Measurements from ENCODE around the gene CCDC66. TPM values are rescaled to one million over a fixed set of nuclear protein-coding genes. Genes with fewer than 3 reads are reported as not detected.
"Not testable (repeated sequence)": the region's sequence is repeated elsewhere in the genome, so short reads cannot be mapped to it uniquely, and the experiment has no call there.

Gene CCDC66
- total RNA-seq, 1 donor from 2014 or later, result 18.3 TPM

- TF ChIP-seq, protein P1, sequence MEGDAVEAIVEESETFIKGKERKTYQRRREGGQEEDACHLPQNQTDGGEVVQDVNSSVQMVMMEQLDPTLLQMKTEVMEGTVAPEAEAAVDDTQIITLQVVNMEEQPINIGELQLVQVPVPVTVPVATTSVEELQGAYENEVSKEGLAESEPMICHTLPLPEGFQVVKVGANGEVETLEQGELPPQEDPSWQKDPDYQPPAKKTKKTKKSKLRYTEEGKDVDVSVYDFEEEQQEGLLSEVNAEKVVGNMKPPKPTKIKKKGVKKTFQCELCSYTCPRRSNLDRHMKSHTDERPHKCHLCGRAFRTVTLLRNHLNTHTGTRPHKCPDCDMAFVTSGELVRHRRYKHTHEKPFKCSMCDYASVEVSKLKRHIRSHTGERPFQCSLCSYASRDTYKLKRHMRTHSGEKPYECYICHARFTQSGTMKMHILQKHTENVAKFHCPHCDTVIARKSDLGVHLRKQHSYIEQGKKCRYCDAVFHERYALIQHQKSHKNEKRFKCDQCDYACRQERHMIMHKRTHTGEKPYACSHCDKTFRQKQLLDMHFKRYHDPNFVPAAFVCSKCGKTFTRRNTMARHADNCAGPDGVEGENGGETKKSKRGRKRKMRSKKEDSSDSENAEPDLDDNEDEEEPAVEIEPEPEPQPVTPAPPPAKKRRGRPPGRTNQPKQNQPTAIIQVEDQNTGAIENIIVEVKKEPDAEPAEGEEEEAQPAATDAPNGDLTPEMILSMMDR (IDR thresholded peaks at IDR 0.05; ENCODE audit: borderline replicate concordance), result no peak
- intact Hi-C loops (cut with micrococcal nuclease), result no loop called here
- no peaks in the 10 kb centered on the region for H3K36me3 ChIP-seq
Observed at GRCh38 chr3:56547486-56547885, 9.5 kb upstream of the CCDC66 start.

GRCh38 chr3:56557831-56558170 lies 826 bp downstream of the CCDC66 start:
- TF ChIP-seq, protein P1 (IDR thresholded peaks at IDR 0.05; ENCODE audit: borderline replicate concordance), result no peak
- Histone ChIP-seq H3K4me3 (peak overlapping the region; percentile 83), H3K27me3 (ENCODE audit: low read depth) (no peaks in the 10 kb centered on the region), H3K9me3 (replicated peaks) (no peaks in the 10 kb centered on the region), H3K4me1 (peaks cover 24% of the 10 kb centered on the region), H3K27ac (replicated peaks) (peak overlapping the region; percentile 86), H3K36me3 (peaks cover 25% of the 10 kb centered on the region)
- intact Hi-C loops (cut with micrococcal nuclease), result no loop called here
- DNase-seq, result no peak

More at GRCh38 chr3:56547486-56547885, 9.5 kb upstream of the CCDC66 start:
- Histone ChIP-seq H3K4me1 (no peaks in the 10 kb centered on the region), H3K27ac (replicated peaks) (no peak overlapping the region), H3K9me3 (replicated peaks) (no peaks in the 10 kb centered on the region), H3K27me3 (ENCODE audit: low read depth) (no peaks in the 10 kb centered on the region), H3K4me3 (no peak overlapping the region)
- DNase-seq, result no peak

DNA sequence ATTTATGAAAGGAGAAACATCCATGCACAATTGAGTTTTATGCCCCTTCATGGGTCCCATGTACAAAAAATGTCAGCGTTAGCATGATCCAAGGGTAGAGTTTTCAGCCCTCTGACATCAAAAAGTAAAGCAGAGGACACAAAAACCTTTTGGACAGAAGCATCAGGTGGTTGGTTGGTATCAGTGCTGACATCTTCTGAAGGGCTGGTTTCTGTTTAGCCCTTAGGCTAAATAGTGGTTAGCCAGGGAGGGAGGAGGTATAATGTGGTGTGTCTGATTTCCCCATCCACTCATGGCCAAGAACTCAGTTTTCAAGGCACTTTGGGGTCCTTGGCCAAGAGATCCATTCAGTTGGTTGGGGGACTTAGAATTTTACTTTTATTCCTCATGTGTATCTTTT lies 16.5 kb downstream of the CCDC66 start:
- Histone ChIP-seq H3K27me3 (ENCODE audit: low read depth) (no peaks in the 10 kb centered on the region), H3K36me3 (peaks cover 52% of the 10 kb centered on the region), H3K9me3 (replicated peaks) (no peaks in the 10 kb centered on the region), H3K4me3 (no peak overlapping the region), H3K27ac (replicated peaks) (no peak overlapping the region), H3K4me1 (no peaks in the 10 kb centered on the region)
- no peak for DNase-seq
- intact Hi-C loops (cut with micrococcal nuclease), result no loop called here
- TF ChIP-seq, protein P1 (IDR thresholded peaks at IDR 0.05; ENCODE audit: borderline replicate concordance), result no peak

DNA sequence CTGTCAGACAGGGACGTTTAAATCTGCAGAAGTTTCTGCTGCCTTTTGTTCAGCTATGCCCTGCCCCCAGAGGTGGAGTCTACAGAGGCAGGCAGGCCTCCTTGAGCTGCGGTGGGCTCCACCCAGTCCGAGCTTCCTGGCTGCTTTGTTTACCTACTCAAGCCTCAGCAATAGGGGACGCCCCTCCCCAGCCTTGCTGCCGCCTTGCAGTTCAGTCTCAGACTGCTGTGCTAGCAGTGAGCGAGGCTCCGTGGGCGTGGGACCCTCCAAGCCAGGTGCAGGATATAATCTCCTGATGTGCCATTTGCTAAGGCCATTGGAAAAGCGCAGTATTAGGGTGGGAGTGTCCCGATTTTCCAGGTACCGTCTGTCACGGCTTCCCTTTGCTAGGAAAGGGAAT lies 25.0 kb downstream of the CCDC66 start:
- H3K9me3 ChIP-seq (replicated peaks); H3K4me3 ChIP-seq; H3K4me1 ChIP-seq; H3K27ac ChIP-seq (replicated peaks); intact Hi-C loops (cut with micrococcal nuclease); H3K27me3 ChIP-seq (ENCODE audit: low read depth); DNase-seq: not testable (repeated sequence)
- peaks cover 23% of the 10 kb centered on the region for H3K36me3 ChIP-seq

DNA sequence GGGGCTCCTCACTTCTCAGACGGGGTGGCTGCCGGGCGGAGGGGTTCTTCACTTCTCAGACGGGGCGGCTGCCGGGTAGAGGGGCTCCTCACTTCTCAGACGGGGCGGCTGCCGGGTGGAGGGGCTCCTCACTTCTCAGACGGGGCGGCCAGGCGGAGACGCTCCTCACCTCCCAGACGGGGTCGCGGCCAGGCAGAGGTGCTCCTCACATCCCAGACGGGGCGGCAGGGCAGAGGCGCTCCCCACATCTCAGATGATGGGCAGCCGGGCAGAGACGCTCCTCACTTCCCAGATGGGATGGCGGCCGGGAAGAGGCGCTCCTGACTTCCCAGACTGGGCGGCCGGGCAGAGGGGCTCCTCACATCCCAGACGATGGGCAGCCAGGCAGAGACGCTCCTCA lies 27.3 kb downstream of the CCDC66 start:
- intact Hi-C loops (cut with micrococcal nuclease); H3K27ac ChIP-seq (replicated peaks); H3K4me1 ChIP-seq; H3K27me3 ChIP-seq (ENCODE audit: low read depth); H3K9me3 ChIP-seq (replicated peaks); H3K4me3 ChIP-seq; DNase-seq: not testable (repeated sequence)
- peaks cover 23% of the 10 kb centered on the region for H3K36me3 ChIP-seq

- TF ChIP-seq, protein P1 (IDR thresholded peaks at IDR 0.05; ENCODE audit: borderline replicate concordance), result no peak
- intact Hi-C loops (cut with micrococcal nuclease), result no loop called here
- DNase-seq, result no peak
- Histone ChIP-seq H3K36me3 (peaks cover 23% of the 10 kb centered on the region), H3K27ac (replicated peaks) (no peak overlapping the region), H3K9me3 (replicated peaks) (no peaks in the 10 kb centered on the region), H3K27me3 (ENCODE audit: low read depth) (no peaks in the 10 kb centered on the region), H3K4me1 (no peaks in the 10 kb centered on the region), H3K4me3 (no peak overlapping the region)
Observed at GRCh38 chr3:56590814-56591213, 33.8 kb downstream of the CCDC66 start.

DNA sequence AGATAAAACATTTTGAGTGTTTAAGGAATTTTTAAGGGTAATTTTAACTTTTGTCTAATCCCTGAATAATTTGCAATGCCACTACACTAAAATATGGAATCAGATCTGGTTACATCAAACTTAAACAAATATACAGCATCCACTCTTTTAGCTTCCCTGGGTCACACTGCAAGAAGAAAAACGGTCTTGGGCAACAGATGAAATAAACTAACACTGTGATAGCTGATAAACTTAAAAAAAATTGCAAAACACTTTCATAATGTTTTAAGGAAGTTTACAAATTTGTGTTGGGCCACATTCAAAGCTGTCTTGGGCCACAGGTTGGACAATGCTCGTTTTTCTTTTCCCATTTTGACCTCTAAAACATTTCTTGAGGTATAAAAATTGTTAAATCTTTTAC lies 34.3 kb downstream of the CCDC66 start:
- no peaks in the 10 kb centered on the region for H3K9me3 ChIP-seq (replicated peaks)
- TF ChIP-seq, protein P1 (IDR thresholded peaks at IDR 0.05; ENCODE audit: borderline replicate concordance), result no peak
- H3K4me1 ChIP-seq, result no peaks in the 10 kb centered on the region
- no peak for DNase-seq
- intact Hi-C loops (cut with micrococcal nuclease), result no loop called here
- no peak overlapping the region for H3K27ac ChIP-seq (replicated peaks)
- no peaks in the 10 kb centered on the region for H3K27me3 ChIP-seq (ENCODE audit: low read depth)
- H3K4me3 ChIP-seq, result no peak overlapping the region
- peaks cover 28% of the 10 kb centered on the region for H3K36me3 ChIP-seq
